Caco-2 (cell line): Measurements from ENCODE around the gene TRIP13. TPM values are rescaled to one million over a fixed set of nuclear protein-coding genes. Genes with fewer than 3 reads are reported as not detected.
"Not testable (repeated sequence)": the region's sequence is repeated elsewhere in the genome, so short reads cannot be mapped to it uniquely, and the experiment has no call there.

Source experiments
- BruUV-seq: library from RNA; stranded (reverse); fragments of 400-500 nt; replicated peaks from 2 replicates; lab custom pipeline; 2021; lab: Mats Ljungman, UMichigan
- CTCF ChIA-PET: fragments of 300-600 bp; sonication (Branson Sonifier 250); formaldehyde crosslinking; loops from one replicate; lab custom pipeline; 2022; ENCODE audit warnings: antibody characterized with exemption; lab: Charles Lee
- POLR2A ChIA-PET: fragments of 300-600 bp; sonication (Branson Sonifier 250); formaldehyde crosslinking; loops from one replicate; lab custom pipeline; 2022; ENCODE audit warnings: antibody characterized with exemption; lab: Charles Lee
- DNase-seq, 2 experiments: peaks; one replicate each; pipeline versions ENCODE4 v3.0.0 to v3.0.0-alpha.2; 2020 to 2022
- H3K27me3 ChIP-seq: replicated peaks from 2 replicates; pipeline ENCODE4 v1.6.0; 2011; ENCODE audit warnings: low read length; ENCODE audit not compliant: control insufficient read depth, insufficient read depth
- H3K36me3 ChIP-seq: 2 replicates; pipeline ENCODE4 v1.5.1; 2011; ENCODE audit warnings: low read length; ENCODE audit not compliant: control insufficient read depth, insufficient read depth
- H3K4me1 ChIP-seq: fragments of 250-450 bp; sonication (Bioruptor Pico); 2 replicates; pipeline ENCODE4 v1.5.1; 2020; ENCODE audit warnings: mild to moderate bottlenecking
- H3K4me3 ChIP-seq: 2 replicates; pipeline ENCODE4 v1.5.1; 2011; ENCODE audit warnings: low read depth, mild to moderate bottlenecking, control low read depth, low read length
- H3K9me3 ChIP-seq: fragments of 250-450 bp; sonication (Bioruptor Pico); 2 replicates; pipeline ENCODE4 v1.5.1; 2020; ENCODE audit warnings: mild to moderate bottlenecking, moderate library complexity
- H3K27ac Mint-ChIP-seq: one replicate; pipeline ENCODE4 v1.8.0; 2022; ENCODE audit warnings: mixed read lengths; ENCODE audit not compliant: unreplicated experiment
- H3K27me3 Mint-ChIP-seq: one replicate; pipeline ENCODE4 v1.8.0; 2022; ENCODE audit warnings: mixed read lengths; ENCODE audit not compliant: insufficient read depth, unreplicated experiment
- H3K36me3 Mint-ChIP-seq: one replicate; pipeline ENCODE4 v1.8.0; 2022; ENCODE audit warnings: mild to moderate bottlenecking, mixed read lengths; ENCODE audit not compliant: insufficient read depth, unreplicated experiment
- H3K4me1 Mint-ChIP-seq: one replicate; pipeline ENCODE4 v1.8.0; 2022; ENCODE audit warnings: low read depth, mixed read lengths; ENCODE audit not compliant: unreplicated experiment
- H3K4me3 Mint-ChIP-seq: one replicate; pipeline ENCODE4 v1.8.0; 2022; ENCODE audit warnings: mild to moderate bottlenecking, moderate library complexity, mixed read lengths; ENCODE audit not compliant: unreplicated experiment
- H3K9me3 Mint-ChIP-seq: one replicate; pipeline ENCODE4 v1.8.0; 2022; ENCODE audit warnings: mixed read lengths; ENCODE audit not compliant: unreplicated experiment
- intact Hi-C: fragments of 100-400 bp; cut with micrococcal nuclease; formaldehyde crosslinking; loops from one replicate; pipeline ENCODE4 v1.10.0; 2022; ENCODE audit not compliant: unreplicated experiment
- total RNA-seq: library from RNA; stranded (reverse); gene quantifications from 2 replicates; pipeline ENCODE4 v1.2.3, GENCODE V29; 2022

The TRIP13 gene
- total RNA-seq, 1 experiment from 2014 or later = 42.5 TPM

- POLR2A ChIA-PET, BruUV-seq, H3K9me3 ChIP-seq, CTCF ChIA-PET, intact Hi-C loops, H3K27me3 Mint-ChIP-seq, H3K36me3 Mint-ChIP-seq, H3K4me3 ChIP-seq, H3K36me3 ChIP-seq, H3K4me3 Mint-ChIP-seq, H3K27ac Mint-ChIP-seq, H3K27me3 ChIP-seq, H3K9me3 Mint-ChIP-seq, H3K4me1 Mint-ChIP-seq: not testable (repeated sequence)
- peaks cover 14% of the 10 kb centered on the region for H3K4me1 ChIP-seq
- peak in 1 of 2 experiments; percentile 6 for DNase-seq
Measured at GRCh38 chr5:845676-846601, 46.7 kb upstream of the TRIP13 start.

GRCh38 chr5:846602-847091 is 46.0 kb upstream of the TRIP13 start:
- H3K36me3 ChIP-seq, intact Hi-C loops, H3K4me3 Mint-ChIP-seq, H3K4me1 Mint-ChIP-seq, H3K9me3 Mint-ChIP-seq, BruUV-seq, H3K4me3 ChIP-seq, H3K27me3 ChIP-seq, POLR2A ChIA-PET, H3K27me3 Mint-ChIP-seq, H3K27ac Mint-ChIP-seq, H3K36me3 Mint-ChIP-seq, CTCF ChIA-PET, H3K9me3 ChIP-seq: not testable (repeated sequence)
- peak in 1 of 2 experiments; percentile 2 for DNase-seq
- peaks cover 21% of the 10 kb centered on the region for H3K4me1 ChIP-seq

GRCh38 chr5:847212-847611 is 45.5 kb upstream of the TRIP13 start:
- BruUV-seq, H3K27me3 ChIP-seq, H3K36me3 Mint-ChIP-seq, intact Hi-C loops, CTCF ChIA-PET, H3K4me3 Mint-ChIP-seq, H3K4me3 ChIP-seq, H3K27ac Mint-ChIP-seq, H3K9me3 Mint-ChIP-seq, H3K36me3 ChIP-seq, DNase-seq, POLR2A ChIA-PET, H3K27me3 Mint-ChIP-seq, H3K4me1 Mint-ChIP-seq, H3K9me3 ChIP-seq: not testable (repeated sequence)
- peaks cover 21% of the 10 kb centered on the region for H3K4me1 ChIP-seq

GRCh38 chr5:847736-848135 is 44.9 kb upstream of the TRIP13 start:
- Mint-ChIP-seq H3K27me3 (peaks cover 10% of the 10 kb centered on the region), H3K36me3 (peaks cover 11% of the 10 kb centered on the region)
- H3K27ac Mint-ChIP-seq, H3K36me3 ChIP-seq, H3K9me3 ChIP-seq, POLR2A ChIA-PET, H3K27me3 ChIP-seq, H3K9me3 Mint-ChIP-seq, H3K4me3 Mint-ChIP-seq, H3K4me1 Mint-ChIP-seq, intact Hi-C loops, H3K4me3 ChIP-seq, CTCF ChIA-PET, BruUV-seq: not testable (repeated sequence)
- DNase-seq = peak in 1 of 2 experiments; percentile 10
- peaks cover 21% of the 10 kb centered on the region for H3K4me1 ChIP-seq
